HepG2 (cell line): ENCODE measurements around the gene FKBP8. TPM values are rescaled to one million over a fixed set of nuclear protein-coding genes. Genes with fewer than 3 reads are reported as not detected.
A peak's percentile ranks its signal among the peaks of the same experiment; 100 is the strongest.

Source experiments
- BHLHE40 ChIP-seq: IDR thresholded peaks from 2 replicates; pipeline ENCODE4 v1.6.1; 2011; ENCODE audit warnings: low read length, improper control_type of control experiment
- CAMTA2 ChIP-seq: sonication (generic); formaldehyde crosslinking; IDR thresholded peaks from 2 replicates; pipeline ENCODE4 v1.4.0; 2020; ENCODE audit warnings: mild to moderate bottlenecking, missing genetic modification reagents, borderline replicate concordance
- ERF ChIP-seq: IDR thresholded peaks from 2 replicates; pipeline ENCODE4 v1.6.1; 2018; ENCODE audit warnings: missing biosample characterization, missing genetic modification reagents
- ETV6 ChIP-seq: sonication (generic); formaldehyde crosslinking; conservative IDR thresholded peaks from 2 replicates; pipeline ENCODE4 v1.4.0; 2020; ENCODE audit warnings: missing genetic modification reagents
- FOXC1 ChIP-seq: sonication (generic); formaldehyde crosslinking; IDR thresholded peaks from 2 replicates; pipeline ENCODE4 v1.8.0; 2022; ENCODE audit warnings: mild to moderate bottlenecking, missing genetic modification reagents, borderline replicate concordance
- FOXO1 ChIP-seq: sonication (generic); formaldehyde crosslinking; IDR thresholded peaks from 2 replicates; pipeline ENCODE4 v1.4.0; 2020; ENCODE audit warnings: missing genetic modification reagents
- GABPB1 ChIP-seq: IDR thresholded peaks from 2 replicates; pipeline ENCODE4 v1.6.1; 2016; ENCODE audit warnings: mild to moderate bottlenecking, missing genetic modification reagents, moderate library complexity, missing compliant biosample characterization
- ISL2 ChIP-seq: sonication (generic); formaldehyde crosslinking; IDR thresholded peaks from 2 replicates; pipeline ENCODE4 v1.5.0; 2020; ENCODE audit warnings: missing genetic modification reagents
- MED1 ChIP-seq: sonication (generic); formaldehyde crosslinking; IDR thresholded peaks from 2 replicates; pipeline ENCODE4 v1.4.0; 2020; ENCODE audit warnings: missing genetic modification reagents
- NFE2 ChIP-seq: sonication (generic); formaldehyde crosslinking; IDR thresholded peaks from 2 replicates; pipeline ENCODE4 v1.4.0; 2020; ENCODE audit warnings: missing genetic modification reagents
- SPEN ChIP-seq: sonication (generic); formaldehyde crosslinking; IDR thresholded peaks from 2 replicates; pipeline ENCODE4 v1.5.1; 2020; ENCODE audit warnings: low read depth, mild to moderate bottlenecking, missing genetic modification reagents
- ZFY ChIP-seq: sonication (generic); formaldehyde crosslinking; IDR thresholded peaks from 2 replicates; pipeline ENCODE4 v1.4.0; 2020; ENCODE audit warnings: missing genetic modification reagents
- ZKSCAN8 ChIP-seq: IDR thresholded peaks from 2 replicates; pipeline ENCODE4 v1.6.1; 2016; ENCODE audit warnings: borderline replicate concordance, missing genetic modification reagents, missing compliant biosample characterization
- ZNF496 ChIP-seq: sonication (generic); formaldehyde crosslinking; IDR thresholded peaks from 2 replicates; pipeline ENCODE4 v1.8.1; 2023; ENCODE audit warnings: mild to moderate bottlenecking, moderate library complexity, missing genetic modification reagents; ENCODE audit not compliant: insufficient replicate concordance
- ZNF619 ChIP-seq: sonication (generic); formaldehyde crosslinking; IDR thresholded peaks from 2 replicates; pipeline ENCODE4 v1.4.0; 2020; ENCODE audit warnings: mild to moderate bottlenecking, missing genetic modification reagents
- ZNF788 ChIP-seq: sonication (generic); formaldehyde crosslinking; IDR thresholded peaks from 2 replicates; pipeline ENCODE4 v1.5.0; 2020; ENCODE audit warnings: mild to moderate bottlenecking, missing genetic modification reagents, borderline replicate concordance
- polyA plus RNA-seq, 8 experiments: library from polyadenylated mRNA; depleted of rRNA in 3 of 8; stranded (reverse) in 7 of 8; unstranded in 1 of 8; fragments of >200 nt; fragmentation: Illumina TruSeq in 4 of 8; extraction: Trizol in 4 of 8; gene quantifications; 2 replicates each; pipeline versions ENCODE4 v1.2.1 to v1.2.3, GENCODE V29; 2011 to 2016; ENCODE audit warnings: low read depth in 4 of 8, missing spikeins in 1 of 8, mixed read lengths in 1 of 8; ENCODE audit not compliant: insufficient read depth in 1 of 8
- total RNA-seq, 5 experiments: library from RNA; depleted of rRNA; stranded (reverse); fragments of >200 nt; fragmentation: Illumina TruSeq; extraction: Trizol; gene quantifications; 2 replicates each; pipeline ENCODE4 v1.2.3, GENCODE V29; 2016; ENCODE audit warnings: low read depth in 1 of 5
- TF ChIP-seq, protein P1 (sequence below): sonication (generic); formaldehyde crosslinking; IDR thresholded peaks from 2 replicates; pipeline ENCODE4 v1.5.1; 2020; ENCODE audit warnings: mild to moderate bottlenecking, missing genetic modification reagents, moderate library complexity
- TF ChIP-seq, protein P2 (sequence below): sonication (generic); formaldehyde crosslinking; IDR thresholded peaks from 2 replicates; pipeline ENCODE4 v1.5.1; 2020; ENCODE audit warnings: missing genetic modification reagents, mild to moderate bottlenecking, borderline replicate concordance
- TF ChIP-seq, protein P3 (sequence below): IDR thresholded peaks from 2 replicates; pipeline ENCODE4 v1.4.0; 2020; ENCODE audit warnings: mild to moderate bottlenecking, missing genetic modification reagents

FKBP8 gene
- total and polyA plus RNA-seq, 2 of the 13 experiments (the other 11 are each of a cell fraction or from before 2014, with no cell fraction given): 81.7 to 93.9 TPM

DNA sequence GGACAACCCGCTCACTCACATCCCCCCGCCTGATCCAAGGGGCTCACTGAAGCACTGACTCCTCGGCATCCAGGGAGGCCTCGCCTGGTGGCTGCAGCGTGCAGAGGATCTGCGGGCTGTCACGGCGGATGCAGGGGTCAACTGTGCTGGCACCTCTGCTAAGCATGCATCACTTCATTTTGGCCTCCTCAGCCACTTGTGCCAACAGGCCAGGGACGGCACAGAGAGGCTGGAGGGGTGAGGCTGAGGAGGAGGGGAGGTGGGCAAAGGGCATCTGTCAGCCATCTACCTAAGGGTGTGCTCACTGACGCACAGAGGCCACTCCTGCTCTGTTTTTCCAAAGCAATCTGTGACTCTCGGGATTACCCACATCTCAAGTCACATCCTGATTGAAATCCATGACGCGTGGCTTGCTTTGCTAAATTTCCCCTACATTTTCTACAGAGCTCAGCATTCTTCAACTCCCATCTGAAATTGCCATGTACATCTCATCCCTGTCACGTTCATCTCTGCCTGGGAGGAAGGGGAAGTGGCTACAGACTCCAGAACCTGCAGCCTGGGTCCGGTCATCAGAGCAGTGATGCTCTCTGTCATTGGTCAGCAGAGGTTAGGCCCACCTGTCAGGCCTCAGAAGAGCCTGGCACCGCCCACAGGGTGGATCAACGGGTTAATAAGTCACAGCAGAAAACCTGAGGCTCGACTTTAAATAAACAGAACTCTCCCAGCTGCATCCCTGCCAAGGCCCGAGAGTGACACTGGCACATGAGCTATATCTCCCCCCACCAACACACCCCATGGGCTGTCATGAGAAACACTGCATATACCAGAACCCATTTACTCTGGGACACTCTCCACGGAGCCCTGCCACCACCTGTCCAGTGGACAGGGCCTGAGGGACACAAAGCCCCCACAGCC, 39.1 kb downstream of the FKBP8 start (continued):
- TF ChIP-seq, protein P1, sequence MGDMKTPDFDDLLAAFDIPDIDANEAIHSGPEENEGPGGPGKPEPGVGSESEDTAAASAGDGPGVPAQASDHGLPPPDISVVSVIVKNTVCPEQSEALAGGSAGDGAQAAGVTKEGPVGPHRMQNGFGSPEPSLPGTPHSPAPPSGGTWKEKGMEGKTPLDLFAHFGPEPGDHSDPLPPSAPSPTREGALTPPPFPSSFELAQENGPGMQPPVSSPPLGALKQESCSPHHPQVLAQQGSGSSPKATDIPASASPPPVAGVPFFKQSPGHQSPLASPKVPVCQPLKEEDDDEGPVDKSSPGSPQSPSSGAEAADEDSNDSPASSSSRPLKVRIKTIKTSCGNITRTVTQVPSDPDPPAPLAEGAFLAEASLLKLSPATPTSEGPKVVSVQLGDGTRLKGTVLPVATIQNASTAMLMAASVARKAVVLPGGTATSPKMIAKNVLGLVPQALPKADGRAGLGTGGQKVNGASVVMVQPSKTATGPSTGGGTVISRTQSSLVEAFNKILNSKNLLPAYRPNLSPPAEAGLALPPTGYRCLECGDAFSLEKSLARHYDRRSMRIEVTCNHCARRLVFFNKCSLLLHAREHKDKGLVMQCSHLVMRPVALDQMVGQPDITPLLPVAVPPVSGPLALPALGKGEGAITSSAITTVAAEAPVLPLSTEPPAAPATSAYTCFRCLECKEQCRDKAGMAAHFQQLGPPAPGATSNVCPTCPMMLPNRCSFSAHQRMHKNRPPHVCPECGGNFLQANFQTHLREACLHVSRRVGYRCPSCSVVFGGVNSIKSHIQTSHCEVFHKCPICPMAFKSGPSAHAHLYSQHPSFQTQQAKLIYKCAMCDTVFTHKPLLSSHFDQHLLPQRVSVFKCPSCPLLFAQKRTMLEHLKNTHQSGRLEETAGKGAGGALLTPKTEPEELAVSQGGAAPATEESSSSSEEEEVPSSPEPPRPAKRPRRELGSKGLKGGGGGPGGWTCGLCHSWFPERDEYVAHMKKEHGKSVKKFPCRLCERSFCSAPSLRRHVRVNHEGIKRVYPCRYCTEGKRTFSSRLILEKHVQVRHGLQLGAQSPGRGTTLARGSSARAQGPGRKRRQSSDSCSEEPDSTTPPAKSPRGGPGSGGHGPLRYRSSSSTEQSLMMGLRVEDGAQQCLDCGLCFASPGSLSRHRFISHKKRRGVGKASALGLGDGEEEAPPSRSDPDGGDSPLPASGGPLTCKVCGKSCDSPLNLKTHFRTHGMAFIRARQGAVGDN (CRISPR knock-in tag): peak; percentile 88
- peak; percentile 56; the same call in 1 of the 2 replicates for TF ChIP-seq FOXC1
- peak; percentile 19; the same call in 1 of the 2 replicates for TF ChIP-seq ZFY (CRISPR knock-in tag)
- peak; percentile 35; the same call in 1 of the 2 replicates for TF ChIP-seq FOXO1 (CRISPR knock-in tag)
- TF ChIP-seq ZKSCAN8 (CRISPR knock-in tag): peak; percentile 36; the same call in 1 of the 2 replicates
- TF ChIP-seq ERF (CRISPR knock-in tag): peak; percentile 42; the same call in 1 of the 2 replicates
- TF ChIP-seq, protein P2, sequence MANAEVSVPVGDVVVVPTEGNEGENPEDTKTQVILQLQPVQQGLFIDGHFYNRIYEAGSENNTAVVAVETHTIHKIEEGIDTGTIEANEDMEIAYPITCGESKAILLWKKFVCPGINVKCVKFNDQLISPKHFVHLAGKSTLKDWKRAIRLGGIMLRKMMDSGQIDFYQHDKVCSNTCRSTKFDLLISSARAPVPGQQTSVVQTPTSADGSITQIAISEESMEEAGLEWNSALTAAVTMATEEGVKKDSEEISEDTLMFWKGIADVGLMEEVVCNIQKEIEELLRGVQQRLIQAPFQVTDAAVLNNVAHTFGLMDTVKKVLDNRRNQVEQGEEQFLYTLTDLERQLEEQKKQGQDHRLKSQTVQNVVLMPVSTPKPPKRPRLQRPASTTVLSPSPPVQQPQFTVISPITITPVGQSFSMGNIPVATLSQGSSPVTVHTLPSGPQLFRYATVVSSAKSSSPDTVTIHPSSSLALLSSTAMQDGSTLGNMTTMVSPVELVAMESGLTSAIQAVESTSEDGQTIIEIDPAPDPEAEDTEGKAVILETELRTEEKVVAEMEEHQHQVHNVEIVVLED (CRISPR knock-in tag): 0 out of 2 replicates have a peak, but pooled peaks have one; percentile 25
- no peak for TF ChIP-seq ISL2 (CRISPR knock-in tag)
- no peak for TF ChIP-seq ETV6 (CRISPR knock-in tag)
- TF ChIP-seq ZNF788 (CRISPR knock-in tag): peak; percentile 55; the same call in 1 of the 2 replicates
- TF ChIP-seq BHLHE40: peak; percentile 36; the same call in 1 of the 2 replicates
- TF ChIP-seq GABPB1: peak; percentile 27; the same call in 1 of the 2 replicates
- TF ChIP-seq SPEN: peak; percentile 30; the same call in 1 of the 2 replicates
- TF ChIP-seq NFE2 (CRISPR knock-in tag): no peak
- TF ChIP-seq, protein P3, sequence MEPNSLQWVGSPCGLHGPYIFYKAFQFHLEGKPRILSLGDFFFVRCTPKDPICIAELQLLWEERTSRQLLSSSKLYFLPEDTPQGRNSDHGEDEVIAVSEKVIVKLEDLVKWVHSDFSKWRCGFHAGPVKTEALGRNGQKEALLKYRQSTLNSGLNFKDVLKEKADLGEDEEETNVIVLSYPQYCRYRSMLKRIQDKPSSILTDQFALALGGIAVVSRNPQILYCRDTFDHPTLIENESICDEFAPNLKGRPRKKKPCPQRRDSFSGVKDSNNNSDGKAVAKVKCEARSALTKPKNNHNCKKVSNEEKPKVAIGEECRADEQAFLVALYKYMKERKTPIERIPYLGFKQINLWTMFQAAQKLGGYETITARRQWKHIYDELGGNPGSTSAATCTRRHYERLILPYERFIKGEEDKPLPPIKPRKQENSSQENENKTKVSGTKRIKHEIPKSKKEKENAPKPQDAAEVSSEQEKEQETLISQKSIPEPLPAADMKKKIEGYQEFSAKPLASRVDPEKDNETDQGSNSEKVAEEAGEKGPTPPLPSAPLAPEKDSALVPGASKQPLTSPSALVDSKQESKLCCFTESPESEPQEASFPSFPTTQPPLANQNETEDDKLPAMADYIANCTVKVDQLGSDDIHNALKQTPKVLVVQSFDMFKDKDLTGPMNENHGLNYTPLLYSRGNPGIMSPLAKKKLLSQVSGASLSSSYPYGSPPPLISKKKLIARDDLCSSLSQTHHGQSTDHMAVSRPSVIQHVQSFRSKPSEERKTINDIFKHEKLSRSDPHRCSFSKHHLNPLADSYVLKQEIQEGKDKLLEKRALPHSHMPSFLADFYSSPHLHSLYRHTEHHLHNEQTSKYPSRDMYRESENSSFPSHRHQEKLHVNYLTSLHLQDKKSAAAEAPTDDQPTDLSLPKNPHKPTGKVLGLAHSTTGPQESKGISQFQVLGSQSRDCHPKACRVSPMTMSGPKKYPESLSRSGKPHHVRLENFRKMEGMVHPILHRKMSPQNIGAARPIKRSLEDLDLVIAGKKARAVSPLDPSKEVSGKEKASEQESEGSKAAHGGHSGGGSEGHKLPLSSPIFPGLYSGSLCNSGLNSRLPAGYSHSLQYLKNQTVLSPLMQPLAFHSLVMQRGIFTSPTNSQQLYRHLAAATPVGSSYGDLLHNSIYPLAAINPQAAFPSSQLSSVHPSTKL (CRISPR knock-in tag): peak; percentile 54
- no peak for TF ChIP-seq ZNF619 (CRISPR knock-in tag)
- no peak for TF ChIP-seq ZNF496 (CRISPR knock-in tag)
- TF ChIP-seq CAMTA2 (CRISPR knock-in tag): 0 out of 2 replicates have a peak, but pooled peaks have one; percentile 63
- peak; percentile 52; the same call in 1 of the 2 replicates for TF ChIP-seq MED1 (CRISPR knock-in tag)
